Mesenchymal stem cell (in vitro differentiated cells and primary cell): Measurements from ENCODE around the gene ZNF135.
A peak's percentile ranks its signal among the peaks of the same experiment; 100 is the strongest.

Experiments
- DNase-seq: peaks from one replicate; pipeline ENCODE4 v3.0.0-alpha.2; 2013
- H2AFZ ChIP-seq: one replicate; pipeline ENCODE4 v1.6.1; 2013; ENCODE audit warnings: low read depth, mild to moderate bottlenecking, control low read depth, inconsistent platforms, low read length, moderate library complexity
- H2AK5ac ChIP-seq: 2 replicates; pipeline ENCODE4 v1.6.1; 2013; ENCODE audit warnings: low read length, moderate library complexity, mild to moderate bottlenecking, inconsistent platforms; ENCODE audit not compliant: severe bottlenecking
- H2BK120ac ChIP-seq: one replicate; pipeline ENCODE4 v1.6.1; 2013; ENCODE audit warnings: low read depth, mild to moderate bottlenecking, inconsistent platforms, low read length, moderate library complexity
- H2BK12ac ChIP-seq, 2 experiments: one replicate each; pipeline ENCODE4 v1.6.1; 2013; ENCODE audit warnings: inconsistent platforms in 2 of 2, low read length in 2 of 2, mild to moderate bottlenecking in 2 of 2, moderate library complexity in 2 of 2, control low read depth in 1 of 2
- H2BK15ac ChIP-seq: one replicate; pipeline ENCODE4 v1.6.1; 2013; ENCODE audit warnings: mild to moderate bottlenecking, low read depth, inconsistent platforms; ENCODE audit not compliant: poor library complexity, severe bottlenecking
- H2BK5ac ChIP-seq: 2 replicates; pipeline ENCODE4 v1.6.1; 2013; ENCODE audit warnings: low read depth, mild to moderate bottlenecking, low read length, control low read depth, inconsistent platforms; ENCODE audit not compliant: poor library complexity, severe bottlenecking
- H3K14ac ChIP-seq, 2 experiments: one replicate each; pipeline ENCODE4 v1.6.1; 2013; ENCODE audit warnings: inconsistent platforms in 2 of 2, low read length in 2 of 2, control low read depth in 1 of 2, mild to moderate bottlenecking in 1 of 2, moderate library complexity in 1 of 2
- H3K18ac ChIP-seq, 2 experiments: one replicate each; pipeline ENCODE4 v1.6.1; 2013; ENCODE audit warnings: inconsistent platforms in 2 of 2, low read length in 2 of 2, control low read depth in 1 of 2, low read depth in 1 of 2, mild to moderate bottlenecking in 1 of 2
- H3K23ac ChIP-seq, 2 experiments: one replicate each; pipeline ENCODE4 v1.6.1; 2013; ENCODE audit warnings: inconsistent platforms in 2 of 2, low read length in 2 of 2, mild to moderate bottlenecking in 2 of 2, moderate library complexity in 2 of 2, control low read depth in 1 of 2
- H3K27ac ChIP-seq: 2 replicates; pipeline ENCODE4 v1.5.1; 2013; ENCODE audit warnings: mild to moderate bottlenecking, moderate library complexity, low read length, control low read depth, inconsistent platforms; ENCODE audit not compliant: poor library complexity, severe bottlenecking
- H3K27me3 ChIP-seq, 2 experiments: 2 replicates each; pipeline versions ENCODE4 v1.6.1 to v1.7.0; 2013; ENCODE audit warnings: low read length in 2 of 2, mild to moderate bottlenecking in 2 of 2, moderate library complexity in 2 of 2, control low read depth in 1 of 2, inconsistent platforms in 1 of 2; ENCODE audit not compliant: control insufficient read depth in 1 of 2, insufficient read depth in 1 of 2
- H3K36me3 ChIP-seq, 2 experiments: 2 replicates each; pipeline versions ENCODE4 v1.6.1 to v1.7.0; 2013; ENCODE audit warnings: low read length in 2 of 2, control low read depth in 1 of 2, inconsistent platforms in 1 of 2, low read depth in 1 of 2, mild to moderate bottlenecking in 1 of 2; ENCODE audit not compliant: insufficient read depth in 2 of 2, control insufficient read depth in 1 of 2
- H3K4ac ChIP-seq, 2 experiments: one replicate each; pipeline ENCODE4 v1.6.1; 2013; ENCODE audit warnings: inconsistent platforms in 2 of 2, low read length in 2 of 2, mild to moderate bottlenecking in 2 of 2, moderate library complexity in 2 of 2, control low read depth in 1 of 2, low read depth in 1 of 2
- H3K4me1 ChIP-seq: 2 replicates; pipeline ENCODE4 v1.6.1; 2013; ENCODE audit warnings: low read depth, low read length, control low read depth; ENCODE audit not compliant: control insufficient read depth, insufficient read depth
- H3K4me2 ChIP-seq: 2 replicates; pipeline ENCODE4 v1.6.1; 2013; ENCODE audit warnings: low read length, mild to moderate bottlenecking, inconsistent platforms; ENCODE audit not compliant: poor library complexity, severe bottlenecking
- H3K4me3 ChIP-seq, 2 experiments: 2 replicates each; pipeline versions ENCODE4 v1.5.1 to v1.7.0; 2013; ENCODE audit warnings: low read length in 2 of 2, mild to moderate bottlenecking in 2 of 2, control low read depth in 1 of 2, low read depth in 1 of 2; ENCODE audit not compliant: insufficient read depth in 1 of 2
- H3K79me1 ChIP-seq: replicated peaks from 2 replicates; pipeline ENCODE4 v1.6.1; 2013; ENCODE audit warnings: mild to moderate bottlenecking, control low read depth, low read length, inconsistent platforms; ENCODE audit not compliant: poor library complexity, severe bottlenecking
- H3K9ac ChIP-seq: 2 replicates; pipeline ENCODE4 v1.7.0; 2013; ENCODE audit warnings: mild to moderate bottlenecking, low read length, moderate library complexity
- H3K9me3 ChIP-seq: 2 replicates; pipeline ENCODE4 v1.7.0; 2013; ENCODE audit warnings: mild to moderate bottlenecking, low read length; ENCODE audit not compliant: control insufficient read depth
- H4K8ac ChIP-seq: one replicate; pipeline ENCODE4 v1.6.1; 2013; ENCODE audit warnings: inconsistent platforms, mild to moderate bottlenecking, low read length, moderate library complexity
- H4K91ac ChIP-seq: one replicate; pipeline ENCODE4 v1.6.1; 2013; ENCODE audit warnings: mild to moderate bottlenecking, low read length, inconsistent platforms
- WGBS: methylation state at CpG from one replicate; pipeline ENCODE4 v1.1.7; 2013; ENCODE audit warnings: mixed read lengths; 5-methylcytosine and 5-hydroxymethylcytosine counted together

Gene ZNF135

GRCh38 chr19:58059671-58060078 is 593 bp downstream of the ZNF135 start:
- peak overlapping the region; percentile 14 for H4K8ac ChIP-seq
- H3K27me3 ChIP-seq = no peaks in the 10 kb centered on the region
- DNase-seq = no peak
- H2BK5ac ChIP-seq = no peak overlapping the region
- H3K4me2 ChIP-seq = no peak overlapping the region
- H3K79me1 ChIP-seq = no peaks in the 10 kb centered on the region
- no peak overlapping the region for H2AK5ac ChIP-seq
- H2BK15ac ChIP-seq = no peak overlapping the region
- H4K91ac ChIP-seq = peak overlapping the region; percentile 49
- peak overlapping the region; percentile 7 to 41 for H3K18ac ChIP-seq
- H3K23ac ChIP-seq = no peak overlapping the region
- H3K36me3 ChIP-seq = peaks cover 12 to 27% of the 10 kb centered on the region in 2 experiments
- H2BK120ac ChIP-seq = no peak overlapping the region
- peak overlapping the region; percentile 89 for H3K9ac ChIP-seq
- H3K27ac ChIP-seq = no peak overlapping the region
- peak overlapping the region; percentile 49 for H2AFZ ChIP-seq
- H3K4me3 ChIP-seq = peak overlapping the region; percentile 53 to 74
- peaks cover 5% of the 10 kb centered on the region for H3K4me1 ChIP-seq
- H3K4ac ChIP-seq = peak overlapping the region; percentile 62 to 73
- WGBS = 66% methylated on average over 28 of the region's 28 CpGs
- no peak overlapping the region for H2BK12ac ChIP-seq
- no peak overlapping the region for H3K14ac ChIP-seq
- H3K9me3 ChIP-seq = peaks cover 47% of the 10 kb centered on the region

- Histone ChIP-seq H2AK5ac (no peak overlapping the region), H3K79me1 (no peaks in the 10 kb centered on the region), H3K4ac (no peak overlapping the region), H3K14ac (no peak overlapping the region), H2BK15ac (no peak overlapping the region), H3K27ac (no peak overlapping the region), H2BK12ac (no peak overlapping the region), H3K9ac (no peak overlapping the region), H2BK120ac (no peak overlapping the region), H3K27me3 (no peaks in the 10 kb centered on the region), H3K23ac (no peak overlapping the region), H4K91ac (no peak overlapping the region), H3K4me1 (peaks cover 5% of the 10 kb centered on the region), H2AFZ (no peak overlapping the region), H4K8ac (no peak overlapping the region), H3K36me3 (peaks cover 12 to 32% of the 10 kb centered on the region in 2 experiments), H3K4me3 (peak overlapping the region in 1 of 2 experiments; percentile 74), H2BK5ac (no peak overlapping the region), H3K4me2 (no peak overlapping the region), H3K9me3 (peaks cover 52% of the 10 kb centered on the region), H3K18ac (no peak overlapping the region)
- 96% methylated on average over 23 of the region's 24 CpGs for WGBS
- DNase-seq = no peak
These were observed 1.1 kb downstream of the ZNF135 start for GRCh38 chr19:58060231-58060630.

DNA sequence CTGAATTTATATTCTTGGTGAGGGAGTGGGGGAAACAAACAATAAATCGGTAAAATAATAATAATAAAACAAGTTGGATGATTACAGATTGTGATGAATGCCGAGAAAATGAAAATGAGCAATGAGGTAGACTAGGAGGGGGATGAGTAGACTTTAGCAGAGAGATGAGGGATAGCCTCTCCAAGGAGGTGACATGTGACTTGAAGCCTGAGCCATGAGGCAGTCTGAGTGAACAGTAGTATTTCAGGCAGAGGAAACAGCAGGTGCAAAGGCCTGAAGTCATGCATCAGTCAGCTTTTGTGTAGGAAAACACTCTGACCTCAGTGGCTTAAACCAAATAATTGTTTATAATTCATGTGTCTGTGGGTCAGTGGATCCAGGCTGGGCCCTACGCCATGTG is 4.6 kb downstream of the ZNF135 start:
- 91% methylated on average over 3 of the region's 3 CpGs for WGBS
- Histone ChIP-seq H2AK5ac (no peak overlapping the region), H3K9me3 (peaks cover 79% of the 10 kb centered on the region), H4K91ac (no peak overlapping the region), H2BK120ac (no peak overlapping the region), H2BK12ac (no peak overlapping the region), H3K18ac (no peak overlapping the region), H3K4me1 (peaks cover 5% of the 10 kb centered on the region), H2AFZ (no peak overlapping the region), H3K14ac (no peak overlapping the region), H2BK15ac (no peak overlapping the region), H3K79me1 (no peaks in the 10 kb centered on the region), H3K9ac (no peak overlapping the region), H3K27me3 (no peaks in the 10 kb centered on the region), H3K27ac (no peak overlapping the region), H3K23ac (no peak overlapping the region), H4K8ac (no peak overlapping the region), H3K4ac (no peak overlapping the region), H2BK5ac (no peak overlapping the region), H3K4me2 (no peak overlapping the region), H3K36me3 (peaks cover 21 to 60% of the 10 kb centered on the region in 2 experiments), H3K4me3 (no peak overlapping the region)
- DNase-seq = no peak

GRCh38 chr19:58067240-58067912 is 8.3 kb downstream of the ZNF135 start:
- Histone ChIP-seq H2AFZ (no peak overlapping the region), H3K18ac (no peak overlapping the region), H4K91ac (no peak overlapping the region), H3K23ac (no peak overlapping the region), H3K4me1 (no peaks in the 10 kb centered on the region), H3K36me3 (peaks cover 9 to 52% of the 10 kb centered on the region in 2 experiments), H2BK120ac (no peak overlapping the region), H2BK15ac (no peak overlapping the region), H3K4ac (no peak overlapping the region), H3K9me3 (peaks cover 92% of the 10 kb centered on the region), H3K9ac (no peak overlapping the region), H3K4me2 (no peak overlapping the region), H2AK5ac (no peak overlapping the region), H2BK5ac (no peak overlapping the region), H3K27ac (no peak overlapping the region), H3K4me3 (peak overlapping the region in 1 of 2 experiments; percentile 38), H2BK12ac (no peak overlapping the region), H4K8ac (no peak overlapping the region), H3K79me1 (no peaks in the 10 kb centered on the region), H3K14ac (no peak overlapping the region), H3K27me3 (no peaks in the 10 kb centered on the region)
- peak; percentile 2 for DNase-seq
- WGBS = 93% methylated on average over 7 of the region's 15 CpGs
